HUES6 (cell line): ENCODE measurements around the gene AKTIP.
A peak's percentile ranks its signal among the peaks of the same experiment; 100 is the strongest.
"Not testable (repeated sequence)": the region's sequence is repeated elsewhere in the genome, so short reads cannot be mapped to it uniquely, and the experiment has no call there.

Experiments
- H3K27ac ChIP-seq: 2 replicates; pipeline ENCODE4 v1.7.0; 2013; ENCODE audit warnings: low read depth, mild to moderate bottlenecking, low read length, inconsistent platforms
- H3K27me3 ChIP-seq: 2 replicates; pipeline ENCODE4 v1.6.1; 2013; ENCODE audit warnings: low read length; ENCODE audit not compliant: control insufficient read depth, insufficient read depth
- H3K36me3 ChIP-seq: 2 replicates; pipeline ENCODE4 v1.6.1; 2013; ENCODE audit warnings: low read length; ENCODE audit not compliant: control insufficient read depth, insufficient read depth
- H3K4me1 ChIP-seq: 2 replicates; pipeline ENCODE4 v1.6.1; 2013; ENCODE audit warnings: low read length; ENCODE audit not compliant: control insufficient read depth, insufficient read depth
- H3K4me3 ChIP-seq: 2 replicates; pipeline ENCODE4 v1.5.1; 2013; ENCODE audit warnings: low read depth, low read length
- H3K9ac ChIP-seq: one replicate; pipeline ENCODE4 v1.6.1; 2013; ENCODE audit warnings: mild to moderate bottlenecking, low read length
- H3K9me3 ChIP-seq: 2 replicates; pipeline ENCODE4 v1.6.1; 2013; ENCODE audit warnings: low read depth, low read length; ENCODE audit not compliant: control insufficient read depth, insufficient read depth

The AKTIP gene

GRCh38 chr16:53502331-53503269 is at the start of gene AKTIP:
TSS of gene AKTIP (minus strand) at chr16:53503209. CDS start at chr16:53500259, 2,950 bp downstream.
- H3K36me3 ChIP-seq = peaks cover 8% of the 10 kb centered on the region; the same call in 1 of the 2 replicates

GRCh38 chr16:53549970-53550690 is 47.1 kb upstream of the AKTIP start:
- Histone ChIP-seq H3K9me3 (no peaks in the 10 kb centered on the region), H3K4me3 (no peak overlapping the region), H3K27ac (no peak overlapping the region), H3K27me3 (peaks cover 11% of the 10 kb centered on the region), H3K9ac (no peak overlapping the region), H3K36me3 (no peaks in the 10 kb centered on the region), H3K4me1 (peaks cover 17% of the 10 kb centered on the region)

More at GRCh38 chr16:53502331-53503269, at the start of gene AKTIP:
- Histone ChIP-seq H3K4me3 (peak within 1 kb of the TSS; percentile 97), H3K27ac (peak within 1 kb of the TSS; percentile 75; the same call in 1 of the 2 replicates), H3K9ac (peak within 1 kb of the TSS; percentile 68), H3K9me3 (no peaks in the 10 kb centered on the region), H3K4me1 (peaks cover 25% of the 10 kb centered on the region), H3K27me3 (no peaks in the 10 kb centered on the region; the same call in 1 of the 2 replicates)

GRCh38 chr16:53546988-53547391 is 44.0 kb upstream of the AKTIP start:
- no peaks in the 10 kb centered on the region for H3K36me3 ChIP-seq
- no peak overlapping the region for H3K4me3 ChIP-seq
- peak overlapping the region; percentile 7 for H3K9ac ChIP-seq
- H3K9me3 ChIP-seq = no peaks in the 10 kb centered on the region
- H3K4me1 ChIP-seq = peaks cover 17% of the 10 kb centered on the region
- no peak overlapping the region for H3K27ac ChIP-seq
- peaks cover 11% of the 10 kb centered on the region for H3K27me3 ChIP-seq

- Histone ChIP-seq H3K4me1 (peaks cover 16% of the 10 kb centered on the region), H3K27me3 (peaks cover 4% of the 10 kb centered on the region), H3K27ac (no peak overlapping the region), H3K4me3 (no peak overlapping the region), H3K36me3 (no peaks in the 10 kb centered on the region), H3K9ac (no peak overlapping the region), H3K9me3 (0 out of 2 replicates have a peak, but pooled peaks cover 2% of the 10 kb centered on the region)
Measured at GRCh38 chr16:53545433-53545832, 42.4 kb upstream of the AKTIP start.

- Histone ChIP-seq H3K36me3 (no peaks in the 10 kb centered on the region), H3K4me3 (no peak overlapping the region), H3K27ac (no peak overlapping the region), H3K4me1 (peaks cover 7% of the 10 kb centered on the region), H3K9ac (no peak overlapping the region), H3K27me3 (no peaks in the 10 kb centered on the region), H3K9me3 (0 out of 2 replicates have a peak, but pooled peaks cover 6% of the 10 kb centered on the region)
Measured at GRCh38 chr16:53542283-53542682, 39.3 kb upstream of the AKTIP start.

- Histone ChIP-seq H3K4me3 (no peak overlapping the region), H3K27me3 (no peaks in the 10 kb centered on the region), H3K9ac (no peak overlapping the region), H3K36me3 (no peaks in the 10 kb centered on the region), H3K4me1 (no peaks in the 10 kb centered on the region), H3K27ac (no peak overlapping the region), H3K9me3 (0 out of 2 replicates have a peak, but pooled peaks cover 6% of the 10 kb centered on the region)
Measured at GRCh38 chr16:53541326-53541725, 38.3 kb upstream of the AKTIP start.

GRCh38 chr16:53539759-53540718 is 37.0 kb upstream of the AKTIP start:
- H3K9ac ChIP-seq, H3K27ac ChIP-seq: not testable (repeated sequence)

GRCh38 chr16:53539346-53539745 is 36.3 kb upstream of the AKTIP start:
- H3K9me3 ChIP-seq, H3K27ac ChIP-seq, H3K27me3 ChIP-seq, H3K36me3 ChIP-seq, H3K9ac ChIP-seq, H3K4me1 ChIP-seq, H3K4me3 ChIP-seq: not testable (repeated sequence)

More at GRCh38 chr16:53539759-53540718, 37.0 kb upstream of the AKTIP start:
- not testable (repeated sequence) for H3K36me3 ChIP-seq, H3K27me3 ChIP-seq, H3K4me3 ChIP-seq, H3K9me3 ChIP-seq, H3K4me1 ChIP-seq

GRCh38 chr16:53537626-53538025 is 34.6 kb upstream of the AKTIP start:
- Histone ChIP-seq H3K27me3 (no peaks in the 10 kb centered on the region), H3K4me1 (no peaks in the 10 kb centered on the region), H3K27ac (no peak overlapping the region), H3K9ac (no peak overlapping the region), H3K4me3 (no peak overlapping the region), H3K9me3 (0 out of 2 replicates have a peak, but pooled peaks cover 6% of the 10 kb centered on the region), H3K36me3 (no peaks in the 10 kb centered on the region)

GRCh38 chr16:53534206-53534605 is 31.2 kb upstream of the AKTIP start:
- H3K36me3 ChIP-seq = no peaks in the 10 kb centered on the region
- no peak overlapping the region for H3K9ac ChIP-seq
- no peak overlapping the region for H3K27ac ChIP-seq
- H3K9me3 ChIP-seq = 0 out of 2 replicates have a peak, but pooled peaks cover 3% of the 10 kb centered on the region
- H3K4me3 ChIP-seq = no peak overlapping the region
- no peaks in the 10 kb centered on the region for H3K4me1 ChIP-seq
- H3K27me3 ChIP-seq = no peaks in the 10 kb centered on the region
